HG02973 (cell line): Measurements from ENCODE around the gene C3orf80.
"Not testable (repeated sequence)": the region's sequence is repeated elsewhere in the genome, so short reads cannot be mapped to it uniquely, and the experiment has no call there.

Experiments
- ATAC-seq: cut with Tn5 transposase; IDR thresholded peaks from one replicate; pipeline ENCODE4 v1.9.1; 2021; ENCODE audit warnings: moderate library complexity; ENCODE audit not compliant: unreplicated experiment

The C3orf80 gene

GRCh38 chr3:160225176-160226025 is at the start of gene C3orf80:
TSS of gene C3orf80 (plus strand) at chr3:160225422. CDS start at chr3:160225636, 214 bp downstream.
- peak; percentile 80 for ATAC-seq

- ATAC-seq: no peak
Measured at GRCh38 chr3:160176923-160177322, 48.3 kb upstream of the C3orf80 start.

GRCh38 chr3:160178661-160179060 is 46.6 kb upstream of the C3orf80 start:
- ATAC-seq: not testable (repeated sequence)

- not testable (repeated sequence) for ATAC-seq
Measured at GRCh38 chr3:160179403-160179802, 45.8 kb upstream of the C3orf80 start.

- ATAC-seq: no peak
Measured at GRCh38 chr3:160179906-160180305, 45.3 kb upstream of the C3orf80 start.

DNA sequence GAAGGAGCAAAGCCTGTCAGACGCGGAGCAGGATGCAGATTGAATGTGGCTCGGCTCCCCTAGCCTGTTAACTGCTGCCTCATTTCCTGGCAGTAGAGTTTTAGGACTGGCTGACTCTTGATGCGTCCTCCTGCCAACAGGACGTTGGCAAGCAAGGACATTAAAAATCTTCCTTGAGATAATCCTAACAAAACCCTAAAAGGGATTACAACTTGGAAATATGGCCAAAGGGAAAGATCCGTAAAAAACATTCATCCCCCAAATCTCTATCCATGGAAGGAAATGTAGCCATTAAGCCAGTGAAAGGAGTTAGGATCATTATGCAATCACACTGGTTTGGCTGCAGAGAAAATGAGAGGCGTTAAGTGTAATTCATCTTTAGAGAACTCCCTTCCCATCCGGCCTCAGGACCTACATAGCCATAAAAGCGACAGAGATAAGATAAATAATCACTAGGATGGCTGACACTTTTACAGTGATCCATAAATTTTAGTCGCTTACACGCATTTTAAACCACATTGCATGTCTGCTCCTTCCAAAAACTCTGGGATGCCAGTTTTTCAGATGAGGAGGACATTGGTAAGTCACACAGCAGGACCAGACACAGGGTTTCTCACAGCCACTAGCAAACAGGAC is 44.5 kb upstream of the C3orf80 start:
- ATAC-seq: no peak

GRCh38 chr3:160183345-160184076 is 41.7 kb upstream of the C3orf80 start:
- peak; percentile 52 for ATAC-seq

DNA sequence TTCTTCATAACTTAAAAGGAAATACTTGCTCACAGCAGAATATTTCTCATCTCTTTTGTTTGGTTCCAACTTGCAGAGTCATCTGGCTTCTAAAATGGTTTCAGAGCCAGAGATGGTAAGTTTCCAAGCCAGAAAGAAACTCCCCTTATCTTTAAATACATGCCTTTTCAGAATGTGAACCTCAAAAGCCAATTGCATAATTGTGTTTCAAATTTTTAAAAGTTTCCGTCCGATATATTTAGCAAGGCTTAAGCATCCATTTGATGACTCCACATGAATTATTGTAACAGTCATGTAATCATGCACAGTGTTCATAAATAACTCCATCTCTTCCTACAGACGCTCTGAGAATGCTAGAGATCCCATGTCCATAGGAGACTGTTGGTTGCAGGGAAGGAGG is 40.6 kb upstream of the C3orf80 start:
- ATAC-seq: no peak

DNA sequence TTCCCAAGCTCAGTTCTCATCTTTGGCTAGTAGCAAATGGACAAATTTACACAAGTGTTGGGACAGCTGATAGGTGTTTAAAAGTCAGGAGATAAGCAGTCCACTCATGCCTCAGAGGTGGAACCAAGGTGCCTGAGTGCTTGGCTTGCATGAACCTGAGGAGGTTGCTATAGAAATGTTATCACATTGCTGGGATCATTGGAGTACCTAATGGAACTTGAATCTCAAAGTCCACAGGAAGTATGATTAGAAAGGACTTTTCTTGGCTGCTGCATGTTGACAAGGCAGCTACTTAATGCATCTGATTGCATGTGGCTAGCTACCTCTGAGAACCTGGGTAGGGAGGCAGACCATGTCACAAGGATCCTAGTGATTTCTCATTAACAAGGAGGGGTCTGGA is 39.5 kb upstream of the C3orf80 start:
- no peak for ATAC-seq

GRCh38 chr3:160187288-160187687 is 37.9 kb upstream of the C3orf80 start:
- no peak for ATAC-seq

DNA sequence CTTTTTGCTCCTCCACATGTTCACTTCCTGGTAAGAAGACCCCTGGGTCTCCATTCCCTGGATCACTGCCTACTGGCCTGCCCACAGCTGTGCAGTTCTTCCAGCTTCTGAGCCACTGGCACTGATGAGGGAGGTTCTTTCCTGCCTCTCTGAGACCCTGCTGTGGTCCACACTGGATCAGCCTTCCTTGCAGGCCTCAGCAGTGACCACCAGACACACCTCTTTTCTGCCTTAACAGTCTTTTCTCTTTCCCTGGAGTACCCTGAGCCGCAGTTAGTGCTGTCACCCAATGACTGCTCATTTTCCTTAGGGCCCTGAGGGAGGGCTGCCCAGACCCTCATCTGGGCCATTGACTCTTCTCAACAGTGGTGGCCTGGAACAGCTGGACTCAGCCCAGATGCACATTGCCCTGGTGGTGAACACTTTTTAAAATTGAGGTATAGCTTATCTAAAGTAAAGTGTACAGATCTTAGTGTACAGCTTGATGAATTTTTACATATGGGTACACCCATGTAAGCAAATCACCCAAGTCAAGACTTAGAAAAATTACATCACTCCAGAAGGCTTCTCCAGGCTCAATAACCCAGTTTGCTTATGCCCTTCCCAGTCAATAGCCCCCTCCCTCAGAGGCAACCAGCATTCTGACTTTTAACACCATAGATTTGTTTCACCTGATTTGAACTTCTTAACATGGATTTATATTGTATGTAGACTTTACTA is 32.8 kb upstream of the C3orf80 start:
- ATAC-seq: no peak

- no peak for ATAC-seq
Measured at GRCh38 chr3:160193644-160194192, 31.5 kb upstream of the C3orf80 start.

GRCh38 chr3:160194438-160194837 is 30.8 kb upstream of the C3orf80 start:
- ATAC-seq: no peak

DNA sequence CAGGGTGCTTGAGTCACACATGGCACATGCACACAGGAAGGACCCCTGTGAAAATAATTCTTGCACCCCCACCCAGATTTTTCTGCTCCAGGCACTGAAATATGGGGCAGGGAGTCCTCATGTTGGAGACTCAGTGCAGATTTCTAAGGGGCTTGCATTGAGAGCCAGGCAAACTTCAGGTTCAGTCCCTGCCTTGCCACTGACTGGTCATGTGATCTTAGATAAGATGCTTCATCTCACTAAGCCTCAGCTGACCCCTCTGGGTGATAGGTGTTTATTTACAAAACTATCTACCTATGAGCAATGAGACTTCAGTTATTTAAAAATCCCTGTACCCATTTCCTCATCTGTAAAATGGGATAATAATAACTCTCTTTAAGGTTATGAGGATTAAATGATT is 30.1 kb upstream of the C3orf80 start:
- no peak for ATAC-seq

DNA sequence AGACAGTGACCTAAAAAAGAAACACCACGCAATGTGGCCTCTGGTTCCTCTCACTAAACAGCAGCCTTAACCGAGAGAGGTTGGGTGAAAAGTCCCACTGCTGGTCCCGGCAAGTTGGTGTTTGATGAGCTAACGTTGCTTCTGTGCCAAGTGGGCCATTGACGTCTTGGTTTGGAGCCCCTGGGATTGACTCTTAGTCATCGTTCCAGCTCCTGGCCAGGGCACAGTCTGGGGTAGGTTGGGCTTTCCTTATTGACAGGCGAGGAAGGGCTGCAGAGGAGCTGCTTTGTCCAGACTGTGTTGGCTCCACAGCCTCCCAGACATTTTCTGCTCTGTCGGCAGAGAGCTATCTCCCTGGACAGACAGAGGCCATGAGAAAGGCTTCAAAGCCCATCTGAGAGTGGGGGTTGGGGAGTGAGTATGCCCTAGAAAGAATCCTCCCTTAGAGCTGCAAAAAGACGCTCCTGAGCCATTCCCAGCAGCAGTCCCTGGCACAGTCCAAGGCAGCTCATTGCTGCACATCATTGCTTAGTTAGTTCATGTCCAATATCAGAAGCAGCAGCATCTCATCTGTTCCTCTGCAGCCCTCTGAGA is 28.6 kb upstream of the C3orf80 start:
- ATAC-seq: no peak

DNA sequence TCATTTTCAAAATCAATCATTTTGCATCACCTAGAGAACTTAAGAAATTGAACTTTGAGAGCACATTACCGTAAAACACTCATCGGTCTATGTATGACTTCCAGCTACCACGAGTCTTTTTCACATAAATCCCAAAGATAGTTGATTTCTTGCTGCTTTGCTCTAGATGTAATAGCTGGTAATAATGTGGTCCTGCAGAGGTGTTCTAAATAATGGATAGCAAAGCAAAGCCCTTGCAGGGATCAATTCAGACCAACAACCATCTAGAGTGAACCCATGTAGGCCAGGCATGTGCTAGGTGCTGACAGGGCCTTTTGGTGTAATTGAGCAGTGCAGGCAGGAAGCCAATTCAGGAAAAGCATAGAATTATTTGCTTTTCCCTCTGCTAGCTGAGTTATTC is 26.1 kb upstream of the C3orf80 start:
- ATAC-seq: no peak

GRCh38 chr3:160200353-160200752 is 24.9 kb upstream of the C3orf80 start:
- ATAC-seq: peak; percentile 62

DNA sequence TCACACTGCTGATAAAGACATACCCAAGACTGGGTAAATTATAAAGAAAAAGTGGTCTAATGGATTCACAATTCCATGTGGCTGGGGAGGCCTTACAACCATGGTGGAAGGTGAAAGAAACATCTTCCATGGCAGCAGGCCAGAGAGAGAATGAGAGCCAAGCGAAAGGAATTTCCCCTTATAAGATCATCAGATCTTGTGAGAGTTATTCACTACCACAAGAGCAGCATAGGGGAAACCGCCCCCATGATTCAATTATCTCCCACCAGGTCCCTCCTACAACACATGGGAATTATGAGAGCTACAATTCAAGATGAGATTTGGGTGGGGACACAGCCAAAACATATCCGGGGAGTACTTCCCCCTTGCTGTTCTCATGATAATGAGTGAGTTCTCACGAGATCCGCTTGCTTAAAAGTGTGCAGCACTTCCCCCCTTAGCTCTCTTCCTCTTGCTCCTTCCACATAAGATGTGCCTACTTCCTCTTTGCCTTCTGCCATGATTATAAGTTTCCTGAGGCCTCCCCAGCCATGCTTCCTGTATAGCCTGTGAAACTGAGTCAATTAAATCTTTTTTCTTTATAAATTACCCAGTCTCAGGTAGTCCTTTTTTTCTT is 20.7 kb upstream of the C3orf80 start:
- ATAC-seq: not testable (repeated sequence)

DNA sequence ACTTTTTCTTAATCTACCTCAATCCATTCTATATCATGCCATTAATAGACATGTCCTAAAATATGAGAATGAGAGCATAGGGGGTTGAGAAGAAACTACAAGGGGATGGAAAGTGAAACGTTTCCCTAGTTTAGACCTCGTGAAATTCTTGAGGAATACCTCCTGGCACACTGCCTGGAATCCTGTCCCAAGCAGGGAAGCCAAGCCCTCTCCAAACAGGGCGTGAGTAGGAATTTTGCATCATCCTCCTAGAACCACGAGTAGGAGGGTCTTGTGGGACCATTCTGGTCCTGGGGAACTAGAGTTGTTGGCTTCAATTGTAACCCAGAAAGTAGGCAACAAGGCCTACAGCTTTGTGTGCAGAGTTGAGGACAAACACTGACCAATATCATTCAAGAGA is 19.6 kb upstream of the C3orf80 start:
- ATAC-seq: no peak

GRCh38 chr3:160210341-160210740 is 14.9 kb upstream of the C3orf80 start:
- ATAC-seq: no peak
